K562 (cell line): ENCODE results near the gene CCNQ. TPM values are rescaled to one million over a fixed set of nuclear protein-coding genes. Genes with fewer than 3 reads are reported as not detected.

Source experiments
- ATAC-seq: fragments of 200-7000 bp; cut with Tn5 transposase; 3 replicates; pipeline ENCODE4 v1.9.1; 2020; ENCODE audit warnings: moderate library complexity
- BruUV-seq: library from RNA; stranded (reverse); fragments of 400-500 nt; replicated peaks from 2 replicates; lab custom pipeline; 2021; lab: Mats Ljungman, UMichigan
- CTCF ChIA-PET: fragments of 300-600 bp; formaldehyde crosslinking; extraction: SDS; loops from one replicate; lab custom pipeline; 2021; ENCODE audit warnings: low intra/inter-chr PET ratio; lab: Yijun Ruan, JAX
- POLR2A ChIA-PET: fragments of 300-600, 350-650 bp; sonication (Branson Sonifier 250); formaldehyde crosslinking; extraction: SDS; loops from one replicate; lab custom pipeline; 2021; ENCODE audit warnings: antibody characterized with exemption, inconsistent platforms; lab: Yijun Ruan, JAX
- DNase-seq, 4 experiments: peaks; one replicate each; pipeline versions ENCODE4 v3.0.0 to v3.0.0-alpha.2; 2011 to 2018; ENCODE audit warnings: low spot score in 3 of 4, mixed read lengths in 3 of 4; ENCODE audit errors: extremely low read depth in 1 of 4
- FAIRE-seq: peaks from 2 replicates; lab custom pipeline; 2011; peaks lifted over from hg19 to GRCh38; lab: Jason Lieb, UNC
- H2AFZ ChIP-seq: 2 replicates; pipeline ENCODE4 v1.6.0; 2011; ENCODE audit warnings: low read depth, low read length, control low read depth, inconsistent platforms
- H3K27ac ChIP-seq: fragments of 200-600 bp; 3 replicates; pipeline ENCODE4 v1.8.0; 2011; ENCODE audit warnings: low read depth, mild to moderate bottlenecking, control low read depth, inconsistent platforms, low read length, moderate library complexity, mixed read lengths; ENCODE audit errors: extremely low read depth
- H3K27me3 ChIP-seq, 2 experiments: fragments of 300-600 bp in 1 of 2; 2 replicates in 1 of 2; 3 replicates in 1 of 2; pipeline versions ENCODE4 v1.6.0 to v1.8.0; 2011; ENCODE audit warnings: inconsistent platforms in 2 of 2, low read length in 2 of 2, mild to moderate bottlenecking in 1 of 2, mixed read lengths in 1 of 2, moderate library complexity in 1 of 2; ENCODE audit not compliant: control insufficient read depth in 2 of 2, insufficient read depth in 2 of 2
- H3K36me3 ChIP-seq: fragments of 300-600 bp; 3 replicates; pipeline ENCODE4 v1.8.0; 2011; ENCODE audit warnings: mild to moderate bottlenecking, low read length, inconsistent platforms; ENCODE audit not compliant: control insufficient read depth, insufficient read depth
- H3K4me1 ChIP-seq, 2 experiments: fragments of 200-600 bp in 1 of 2; replicated peaks in 1 of 2; 2 replicates in 1 of 2; 3 replicates in 1 of 2; pipeline versions ENCODE4 v1.5.1 to v1.8.0; 2011; ENCODE audit warnings: inconsistent platforms in 2 of 2, low read length in 2 of 2, mild to moderate bottlenecking in 1 of 2, mixed read lengths in 1 of 2, moderate library complexity in 1 of 2; ENCODE audit not compliant: control insufficient read depth in 2 of 2, insufficient read depth in 2 of 2
- H3K4me2 ChIP-seq: 2 replicates; pipeline ENCODE4 v1.6.1; 2011; ENCODE audit warnings: low read length, control low read depth, inconsistent platforms, mixed read lengths; ENCODE audit not compliant: insufficient read depth
- H3K4me3 ChIP-seq: fragments of 200-600 bp; sonication (generic), shearing (Covaris generic); 2 replicates; pipeline ENCODE4 v1.5.1; 2016; ENCODE audit warnings: control low read depth, inconsistent platforms
- H3K79me2 ChIP-seq: fragments of 200-600 bp; 3 replicates; pipeline ENCODE4 v1.8.0; 2011; ENCODE audit warnings: low read length, inconsistent platforms; ENCODE audit not compliant: control insufficient read depth, insufficient read depth
- H3K9ac ChIP-seq, 2 experiments: 2 replicates each; pipeline versions ENCODE4 v1.6.0 to v1.6.1; 2011; ENCODE audit warnings: low read depth in 2 of 2, low read length in 2 of 2, control low read depth in 1 of 2, inconsistent platforms in 1 of 2, mild to moderate bottlenecking in 1 of 2, mixed read lengths in 1 of 2; ENCODE audit not compliant: insufficient read depth in 1 of 2
- H3K9me1 ChIP-seq: one replicate; pipeline ENCODE4 v1.6.0; 2011; ENCODE audit warnings: inconsistent platforms, mild to moderate bottlenecking, low read length, moderate library complexity; ENCODE audit not compliant: control insufficient read depth, insufficient read depth
- H3K9me3 ChIP-seq: replicated peaks from 2 replicates; pipeline ENCODE4 v1.5.1; 2011; ENCODE audit warnings: low read depth, low read length, inconsistent platforms; ENCODE audit not compliant: control insufficient read depth, insufficient read depth
- H4K20me1 ChIP-seq: replicated peaks from 2 replicates; pipeline ENCODE4 v1.6.1; 2011; ENCODE audit warnings: low read length, inconsistent platforms, mixed read lengths; ENCODE audit not compliant: control insufficient read depth, insufficient read depth
- ARID2 ChIP-seq: fragments of 450-650 bp; IDR thresholded peaks from 2 replicates; pipeline ENCODE4 v1.6.1; 2017; ENCODE audit warnings: antibody characterized with exemption, mild to moderate bottlenecking
- CEBPB ChIP-seq: fragments of 450-650 bp; IDR thresholded peaks from 2 replicates; pipeline ENCODE4 v1.6.1; 2016; ENCODE audit warnings: missing genetic modification characterization, missing compliant biosample characterization
- ETS2 ChIP-seq: IDR thresholded peaks from 2 replicates; pipeline ENCODE4 v1.6.1; 2016; ENCODE audit warnings: borderline replicate concordance, missing genetic modification characterization, mild to moderate bottlenecking, moderate library complexity, missing compliant biosample characterization; ENCODE audit not compliant: poor library complexity, severe bottlenecking
- FOSL1 ChIP-seq: fragments of 200-800 bp; sonication (Bioruptor generic); conservative IDR thresholded peaks from 2 replicates; pipeline ENCODE4 v1.6.1; 2016; ENCODE audit warnings: missing genetic modification characterization, missing compliant biosample characterization
- MCM3 ChIP-seq: fragments of 450-650 bp; IDR thresholded peaks from 2 replicates; pipeline ENCODE4 v1.6.1; 2016
- NFIC ChIP-seq: fragments of 450-650 bp; IDR thresholded peaks from 2 replicates; pipeline ENCODE4 v1.6.1; 2017; ENCODE audit warnings: mild to moderate bottlenecking, inconsistent platforms
- RBFOX2 ChIP-seq: fragments of 200-400 bp; formaldehyde crosslinking; IDR thresholded peaks from 2 replicates; pipeline ENCODE4 v1.6.1; 2017; ENCODE audit warnings: low read depth, mild to moderate bottlenecking, low read length, moderate library complexity
- SMARCE1 ChIP-seq: fragments of 450-650 bp; IDR thresholded peaks from 2 replicates; pipeline ENCODE4 v1.7.1; 2016; ENCODE audit warnings: mild to moderate bottlenecking
- SRF ChIP-seq, 2 experiments: fragments of 250-450, 450-650 bp in 1 of 2; sonication (Bioruptor Pico) in 1 of 2; sonication (generic) in 1 of 2; formaldehyde crosslinking; IDR thresholded peaks; 2 replicates each; pipeline versions ENCODE4 v1.5.0 to v1.5.1; 2020 to 2022; ENCODE audit warnings: mild to moderate bottlenecking in 1 of 2, missing genetic modification reagents in 1 of 2
- U2AF1 ChIP-seq: fragments of 200-400 bp; formaldehyde crosslinking; optimal IDR thresholded peaks from 2 replicates; pipeline ENCODE3; 2017; ENCODE audit warnings: mild to moderate bottlenecking, low read depth, low read length, moderate library complexity
- ZFP36 ChIP-seq: fragments of 150-350 bp; IDR thresholded peaks from 2 replicates; pipeline ENCODE4 v1.6.1; 2018; ENCODE audit warnings: low read length, low read depth; ENCODE audit not compliant: partially characterized antibody
- ZNF140 ChIP-seq: fragments of 250-450 bp; sonication (Bioruptor Pico); IDR thresholded peaks from 2 replicates; pipeline ENCODE4 v1.8.0; 2021; ENCODE audit warnings: moderate library complexity, mild to moderate bottlenecking, inconsistent platforms
- ZNF347 ChIP-seq: fragments of 450-650 bp; formaldehyde crosslinking; IDR thresholded peaks from 2 replicates; pipeline ENCODE4 v1.4.0; 2020; ENCODE audit warnings: low read depth, mild to moderate bottlenecking, moderate library complexity
- ZZZ3 ChIP-seq: fragments of 450-650 bp; IDR thresholded peaks from 2 replicates; pipeline ENCODE4 v1.6.1; 2016; ENCODE audit warnings: antibody characterized with exemption, mild to moderate bottlenecking, moderate library complexity
- WGBS: fragments of 100-300 bp; shearing (Covaris generic); methylation state at CpG from one replicate; pipeline ENCODE4 v1.1.6; 2016; ENCODE audit warnings: low coverage, mixed read lengths; ENCODE audit not compliant: insufficient coverage; ENCODE audit errors: missing lambda C conversion rate; 5-methylcytosine and 5-hydroxymethylcytosine counted together
- in situ Hi-C: fragments of 300-500 bp; cut with MboI; formaldehyde crosslinking; loops from 4 replicates; pipeline ENCODE4 v1.15.0; 2018; ENCODE audit warnings: inconsistent platforms, mixed read lengths
- intact Hi-C: fragments of 100-400 bp; cut with micrococcal nuclease; formaldehyde crosslinking; loops from 2 replicates; pipeline ENCODE4 v1.14.2; 2022
- polyA plus RNA-seq, 8 experiments: library from polyadenylated mRNA; depleted of rRNA in 4 of 8; stranded (reverse) in 5 of 8; unstranded in 3 of 8; fragments of >200 nt; fragmentation: Nextera tagmentation in 2 of 8; fragmentation: Illumina TruSeq in 1 of 8; extraction: Ambion mirVana in 2 of 8; extraction: Trizol in 1 of 8; gene quantifications; 2 replicates each; pipeline versions ENCODE4 v1.2.1 to v1.2.3, GENCODE V29; 2011 to 2014; ENCODE audit warnings: inconsistent platforms in 1 of 8, missing spikeins in 1 of 8
- total RNA-seq, 7 experiments: library from RNA; depleted of rRNA in 6 of 7; stranded (reverse); fragments of >200 nt in 6 of 7; fragmentation: Illumina TruSeq in 2 of 7; extraction: Trizol in 2 of 7; gene quantifications; 2 replicates each; pipeline versions ENCODE4 v1.2.1 to v1.2.3, GENCODE V29; 2011 to 2021; ENCODE audit warnings: low replicate concordance in 1 of 7
- TF ChIP-seq, protein P1 (sequence below), 3 experiments: IDR thresholded peaks in 2 of 3; conservative IDR thresholded peaks in 1 of 3; 2 replicates each; pipeline ENCODE4 v1.5.1; 2011 to 2012; ENCODE audit warnings: low read length in 3 of 3, mild to moderate bottlenecking in 3 of 3, control low read depth in 2 of 3, improper control_type of control experiment in 1 of 3, inconsistent platforms in 1 of 3, low read depth in 1 of 3, mixed read lengths in 1 of 3, moderate library complexity in 1 of 3; ENCODE audit not compliant: insufficient read depth in 2 of 3
- TF ChIP-seq, protein P2 (sequence below): sonication (generic); formaldehyde crosslinking; IDR thresholded peaks from 2 replicates; pipeline ENCODE4 v1.8.1; 2023; ENCODE audit warnings: mild to moderate bottlenecking, missing genetic modification reagents

Gene CCNQ
- total and polyA plus RNA-seq, 9 of the 15 experiments (the other 6 are each of a cell fraction or from before 2014, with no cell fraction given): 0.92 to 53.8 (median 25.3) TPM

DNA sequence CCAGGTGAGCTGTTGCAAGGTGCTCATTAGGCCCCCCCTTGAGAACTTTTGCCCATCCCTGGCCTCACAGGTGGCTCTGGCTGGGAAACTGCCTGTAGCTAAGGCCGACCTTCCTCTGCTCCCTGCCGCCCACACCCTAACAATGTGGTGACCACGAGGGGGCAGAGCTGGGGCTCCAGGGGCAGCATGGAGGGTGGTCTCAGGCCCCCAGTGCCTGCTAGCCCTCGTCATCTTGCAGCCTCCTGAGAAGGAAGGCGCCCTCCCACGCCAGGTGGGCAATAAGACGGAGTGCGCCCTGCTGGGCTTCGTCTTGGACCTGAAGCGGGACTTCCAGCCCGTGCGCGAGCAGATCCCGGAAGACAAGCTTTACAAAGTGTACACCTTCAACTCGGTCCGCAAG, 49.1 kb downstream of the CCNQ start (continued):
- TF ChIP-seq, protein P1, sequence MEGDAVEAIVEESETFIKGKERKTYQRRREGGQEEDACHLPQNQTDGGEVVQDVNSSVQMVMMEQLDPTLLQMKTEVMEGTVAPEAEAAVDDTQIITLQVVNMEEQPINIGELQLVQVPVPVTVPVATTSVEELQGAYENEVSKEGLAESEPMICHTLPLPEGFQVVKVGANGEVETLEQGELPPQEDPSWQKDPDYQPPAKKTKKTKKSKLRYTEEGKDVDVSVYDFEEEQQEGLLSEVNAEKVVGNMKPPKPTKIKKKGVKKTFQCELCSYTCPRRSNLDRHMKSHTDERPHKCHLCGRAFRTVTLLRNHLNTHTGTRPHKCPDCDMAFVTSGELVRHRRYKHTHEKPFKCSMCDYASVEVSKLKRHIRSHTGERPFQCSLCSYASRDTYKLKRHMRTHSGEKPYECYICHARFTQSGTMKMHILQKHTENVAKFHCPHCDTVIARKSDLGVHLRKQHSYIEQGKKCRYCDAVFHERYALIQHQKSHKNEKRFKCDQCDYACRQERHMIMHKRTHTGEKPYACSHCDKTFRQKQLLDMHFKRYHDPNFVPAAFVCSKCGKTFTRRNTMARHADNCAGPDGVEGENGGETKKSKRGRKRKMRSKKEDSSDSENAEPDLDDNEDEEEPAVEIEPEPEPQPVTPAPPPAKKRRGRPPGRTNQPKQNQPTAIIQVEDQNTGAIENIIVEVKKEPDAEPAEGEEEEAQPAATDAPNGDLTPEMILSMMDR (IDR thresholded peaks at IDR 0.05 in 2 of 3, conservative IDR thresholded peaks at IDR 0.05 in 1 of 3; ENCODE audit: insufficient read depth in 2 of 3, low read depth in 1 of 3, low read length in 3 of 3): peak in 2 of 3 experiments; percentile 30 to 45; a peak in 4 of 6 replicates
- TF ChIP-seq, protein P2, sequence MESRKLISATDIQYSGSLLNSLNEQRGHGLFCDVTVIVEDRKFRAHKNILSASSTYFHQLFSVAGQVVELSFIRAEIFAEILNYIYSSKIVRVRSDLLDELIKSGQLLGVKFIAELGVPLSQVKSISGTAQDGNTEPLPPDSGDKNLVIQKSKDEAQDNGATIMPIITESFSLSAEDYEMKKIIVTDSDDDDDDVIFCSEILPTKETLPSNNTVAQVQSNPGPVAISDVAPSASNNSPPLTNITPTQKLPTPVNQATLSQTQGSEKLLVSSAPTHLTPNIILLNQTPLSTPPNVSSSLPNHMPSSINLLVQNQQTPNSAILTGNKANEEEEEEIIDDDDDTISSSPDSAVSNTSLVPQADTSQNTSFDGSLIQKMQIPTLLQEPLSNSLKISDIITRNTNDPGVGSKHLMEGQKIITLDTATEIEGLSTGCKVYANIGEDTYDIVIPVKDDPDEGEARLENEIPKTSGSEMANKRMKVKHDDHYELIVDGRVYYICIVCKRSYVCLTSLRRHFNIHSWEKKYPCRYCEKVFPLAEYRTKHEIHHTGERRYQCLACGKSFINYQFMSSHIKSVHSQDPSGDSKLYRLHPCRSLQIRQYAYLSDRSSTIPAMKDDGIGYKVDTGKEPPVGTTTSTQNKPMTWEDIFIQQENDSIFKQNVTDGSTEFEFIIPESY (CRISPR knock-in tag): no peak
- no peak for TF ChIP-seq SRF (CRISPR knock-in tag; IDR thresholded peaks at IDR 0.05)
- TF ChIP-seq, all 486 proteins: peak for 4

GRCh38 chrX:153549231-153549630, 49.7 kb downstream of the CCNQ start:
- Histone ChIP-seq H3K9me1 (no peaks in the 10 kb centered on the region), H3K4me1 (peaks cover 0 to 32% of the 10 kb centered on the region in 2 experiments; a peak in 3 of 5 replicates), H3K36me3 (no peaks in the 10 kb centered on the region), H3K27me3 (peaks cover 9 to 61% of the 10 kb centered on the region in 2 experiments; a peak in 4 of 5 replicates), H4K20me1 (no peaks in the 10 kb centered on the region), H3K4me3 (no peak overlapping the region), H3K79me2 (no peaks in the 10 kb centered on the region), H2AFZ (no peak overlapping the region), H3K4me2 (no peak overlapping the region), H3K9ac (no peak overlapping the region), H3K27ac (no peak overlapping the region), H3K9me3 (no peaks in the 10 kb centered on the region)
- WGBS: 14% methylated on average over 6 of the region's 17 CpGs
- DNase-seq (no peak), FAIRE-seq (no peak), ATAC-seq (no peak)
- BruUV-seq: no TSS peak
- TF ChIP-seq U2AF1 (no peak), ZNF347 (CRISPR knock-in tag) (no peak), ARID2 (no peak), ZZZ3 (no peak), CEBPB (no peak), SMARCE1 (no peak), RBFOX2 (no peak), MCM3 (no peak), ETS2 (tag) (no peak), ZFP36 (no peak), ZNF140 (CRISPR knock-in tag) (no peak), NFIC (no peak), FOSL1 (tag) (no peak)
- intact Hi-C loops (no loop called here), in situ Hi-C loops (no loop called here)
- ChIA-PET CTCF (no interaction called here), POLR2A (no interaction called here)
